Left lung (tissue), 10 donors: ENCODE results near the gene TLK1. TPM values are rescaled to one million over a fixed set of nuclear protein-coding genes. Genes with fewer than 3 reads are reported as not detected.
"Not testable (repeated sequence)": the region's sequence is repeated elsewhere in the genome, so short reads cannot be mapped to it uniquely, and the experiment has no call there.

Experiments used
- ATAC-seq: fragments of 200-7000 bp; cut with Tn5 transposase; one replicate; pipeline ENCODE4 v1.9.1; 2020; ENCODE audit warnings: moderate library complexity
- DNase-seq, 4 donors: peaks; one replicate each; pipeline ENCODE4 v3.0.0-alpha.2; 2013 to 2020
- H3K27ac ChIP-seq, 2 donors: fragments of 200-600 bp; sonication (generic) in 1 of 2; one replicate each; pipeline versions ENCODE4 v1.5.0 to v1.8.0; 2020 to 2021
- H3K27me3 ChIP-seq, 2 donors: fragments of 200-600 bp; sonication (generic) in 1 of 2; one replicate each; pipeline versions ENCODE4 v1.5.0 to v1.8.0; 2020 to 2021
- H3K36me3 ChIP-seq, 2 donors: fragments of 200-600 bp; sonication (generic) in 1 of 2; one replicate each; pipeline versions ENCODE4 v1.5.0 to v1.8.0; 2020 to 2021
- H3K4me1 ChIP-seq, 2 donors: fragments of 200-600 bp; one replicate each; pipeline ENCODE4 v1.8.0; 2021
- H3K4me3 ChIP-seq, 2 donors: fragments of 200-600 bp; sonication (generic) in 1 of 2; one replicate each; pipeline versions ENCODE4 v1.5.0 to v1.8.0; 2020 to 2021; ENCODE audit warnings: mild to moderate bottlenecking in 1 of 2
- H3K9me3 ChIP-seq, 2 donors: fragments of 200-600 bp; sonication (generic) in 1 of 2; one replicate each; pipeline versions ENCODE4 v1.5.0 to v1.8.0; 2020 to 2021
- intact Hi-C, 2 donors: fragments of 100-400 bp; cut with DNase I; formaldehyde crosslinking; loops; one replicate each; pipeline versions ENCODE4 v1.11.2 to v1.14.2; 2022
- polyA plus RNA-seq, 6 donors: library from polyadenylated mRNA; unstranded; fragments of 120-200 nt; gene quantifications; one replicate each; pipeline ENCODE4 v1.2.1, GENCODE V29; 2013; ENCODE audit not compliant: insufficient read length in 6 of 6
- total RNA-seq, 2 donors: library from RNA; stranded (reverse); fragmentation: NEBNext Ultra II Directional; extraction: Animal tissue kit (Norgen Biotek cat#: 25700); gene quantifications; one replicate each; pipeline ENCODE4 v1.2.1, GENCODE V29; 2021
- TF ChIP-seq, protein P1 (sequence below), 2 donors: fragments of 200-600 bp; sonication (generic) in 1 of 2; IDR thresholded peaks; one replicate each; pipeline versions ENCODE4 v1.5.0 to v1.8.0; 2021; ENCODE audit warnings: antibody characterized with exemption in 2 of 2
- donor health status: DM: no; HTN: yes; CAD: no.
- donor health status: DM: no; HTN: no; CAD: no.

TLK1 gene
- total and polyA plus RNA-seq, 8 donors = 35.3 to 49.8 (median 40.4) TPM

DNA sequence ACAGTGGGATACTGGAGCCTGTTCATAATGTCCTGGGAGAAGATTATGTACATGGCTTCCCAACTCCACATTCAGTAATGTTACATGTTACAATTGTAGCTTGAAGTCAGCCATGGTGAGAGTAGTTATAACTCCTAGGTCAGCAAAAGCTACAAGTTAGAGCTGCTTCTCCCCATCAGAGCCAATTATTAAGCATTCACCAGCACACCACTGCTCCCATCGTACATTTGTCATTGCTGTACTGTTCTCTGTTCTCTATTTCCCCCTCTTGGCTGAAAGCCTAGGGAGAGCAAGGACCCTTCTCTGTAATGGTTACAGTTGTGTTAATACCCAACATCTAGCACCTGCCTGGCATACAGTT lies 5.3 kb upstream of the TLK1 start:
- intact Hi-C loops = no loop called here
- H3K27me3 ChIP-seq = no peaks in the 10 kb centered on the region

DNA sequence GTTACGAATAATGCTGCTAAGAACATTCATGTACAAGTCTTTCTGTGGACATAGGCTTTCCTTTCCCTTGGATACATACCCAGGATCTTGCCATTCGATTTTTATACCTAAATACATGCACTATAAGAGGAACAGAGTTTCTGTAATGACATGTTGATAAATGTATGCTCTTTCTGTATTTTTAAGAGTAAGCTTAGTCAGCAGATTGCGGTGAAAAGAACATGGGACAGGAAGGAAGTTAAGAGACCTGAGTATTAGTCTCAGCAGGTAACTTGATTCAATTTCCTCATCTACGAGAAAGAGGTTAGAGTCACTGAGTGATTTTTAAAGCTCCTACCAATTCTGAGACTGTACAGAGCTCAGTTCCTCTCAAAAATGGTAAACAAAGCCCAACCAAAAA lies 2.6 kb upstream of the TLK1 start:
- ATAC-seq (no peak), DNase-seq (no peak)
- Histone ChIP-seq H3K27ac (no peak overlapping the region), H3K4me1 (peaks cover 10 to 19% of the 10 kb centered on the region in 2 donors), H3K36me3 (no peaks in the 10 kb centered on the region), H3K27me3 (no peaks in the 10 kb centered on the region), H3K4me3 (no peak overlapping the region), H3K9me3 (no peaks in the 10 kb centered on the region)
- TF ChIP-seq, protein P1, sequence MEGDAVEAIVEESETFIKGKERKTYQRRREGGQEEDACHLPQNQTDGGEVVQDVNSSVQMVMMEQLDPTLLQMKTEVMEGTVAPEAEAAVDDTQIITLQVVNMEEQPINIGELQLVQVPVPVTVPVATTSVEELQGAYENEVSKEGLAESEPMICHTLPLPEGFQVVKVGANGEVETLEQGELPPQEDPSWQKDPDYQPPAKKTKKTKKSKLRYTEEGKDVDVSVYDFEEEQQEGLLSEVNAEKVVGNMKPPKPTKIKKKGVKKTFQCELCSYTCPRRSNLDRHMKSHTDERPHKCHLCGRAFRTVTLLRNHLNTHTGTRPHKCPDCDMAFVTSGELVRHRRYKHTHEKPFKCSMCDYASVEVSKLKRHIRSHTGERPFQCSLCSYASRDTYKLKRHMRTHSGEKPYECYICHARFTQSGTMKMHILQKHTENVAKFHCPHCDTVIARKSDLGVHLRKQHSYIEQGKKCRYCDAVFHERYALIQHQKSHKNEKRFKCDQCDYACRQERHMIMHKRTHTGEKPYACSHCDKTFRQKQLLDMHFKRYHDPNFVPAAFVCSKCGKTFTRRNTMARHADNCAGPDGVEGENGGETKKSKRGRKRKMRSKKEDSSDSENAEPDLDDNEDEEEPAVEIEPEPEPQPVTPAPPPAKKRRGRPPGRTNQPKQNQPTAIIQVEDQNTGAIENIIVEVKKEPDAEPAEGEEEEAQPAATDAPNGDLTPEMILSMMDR (IDR thresholded peaks at IDR 0.05) = no peak
- intact Hi-C loops = no loop called here

More for the DNA sequence above, 5.3 kb upstream of the TLK1 start:
- DNase-seq (no peak), ATAC-seq (no peak)
- H3K9me3 ChIP-seq = no peaks in the 10 kb centered on the region
- H3K27ac ChIP-seq = no peak overlapping the region
- H3K36me3 ChIP-seq = no peaks in the 10 kb centered on the region
- no peak overlapping the region for H3K4me3 ChIP-seq
- TF ChIP-seq, protein P1 (IDR thresholded peaks at IDR 0.05) = no peak
- peaks cover 3 to 8% of the 10 kb centered on the region in 2 donors for H3K4me1 ChIP-seq

DNA sequence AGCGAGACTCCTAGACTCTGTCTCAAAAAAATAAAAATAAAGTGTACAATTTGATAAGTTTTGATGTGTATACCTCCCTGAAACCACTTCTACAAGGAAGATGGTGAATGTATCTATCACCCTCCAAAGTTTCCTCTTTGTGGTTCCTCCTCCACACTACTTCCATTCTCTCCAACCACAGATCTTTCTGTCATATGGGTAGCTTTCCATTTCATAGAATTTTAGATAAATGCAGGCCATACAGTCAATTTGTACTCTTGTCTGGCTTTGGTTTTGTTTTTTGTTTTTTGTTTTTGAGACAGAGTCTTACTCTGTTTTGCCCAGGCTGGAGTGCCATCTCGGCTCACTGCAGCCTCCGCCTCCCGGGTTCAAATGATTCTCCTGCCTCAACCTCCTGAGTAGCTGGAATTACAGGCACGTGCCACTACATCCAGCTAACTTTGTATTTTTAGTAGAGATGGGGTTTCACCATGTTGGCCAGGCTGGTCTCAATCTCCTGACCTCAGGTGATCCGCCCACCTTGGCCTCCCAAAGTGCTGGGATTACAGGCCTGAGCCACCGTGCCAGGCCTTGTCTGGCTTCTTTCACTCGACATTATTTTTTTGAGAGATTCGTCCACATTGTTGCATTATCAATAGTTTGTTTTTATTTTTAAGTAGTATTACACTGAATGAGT lies 2.0 kb upstream of the TLK1 start:
- intact Hi-C loops, H3K27me3 ChIP-seq: not testable (repeated sequence)

DNA sequence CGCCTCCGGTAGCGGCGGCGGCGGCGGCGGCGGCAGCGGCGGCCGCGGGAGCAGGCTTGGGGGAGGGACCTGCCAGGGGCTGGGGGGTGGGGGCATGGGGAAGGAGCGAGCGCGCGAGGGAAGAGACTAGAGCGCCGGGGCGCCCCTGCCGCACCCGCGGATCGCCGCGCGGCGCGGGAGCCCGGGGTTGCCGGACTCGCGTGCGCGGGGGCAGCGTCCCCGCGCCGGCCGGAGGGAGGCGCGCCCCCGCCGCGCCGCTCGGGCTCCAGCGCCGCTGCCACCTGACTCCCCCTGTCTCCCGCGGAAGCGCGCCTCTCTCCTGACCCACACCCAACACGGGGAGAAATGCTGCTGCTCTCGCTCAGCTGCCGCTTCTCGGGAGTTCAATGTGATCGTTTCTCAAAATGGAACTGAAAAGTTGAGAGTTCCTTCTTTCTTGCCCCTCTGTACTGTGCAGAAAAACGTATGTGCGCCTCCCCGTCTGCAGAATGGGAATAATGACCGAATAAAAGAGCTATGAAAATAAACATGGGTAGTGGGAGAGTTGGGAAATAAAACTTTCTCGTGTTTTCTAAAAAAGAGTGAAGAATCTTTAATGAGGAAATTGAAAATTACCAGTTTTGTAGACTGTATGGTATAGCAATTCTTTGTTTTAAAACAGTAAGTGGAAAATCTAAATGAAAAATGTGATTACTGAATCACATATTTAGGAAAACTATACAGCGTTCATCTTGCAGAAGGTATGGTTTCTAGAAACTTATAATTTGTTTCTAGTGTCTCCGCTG lies 455 bp upstream of the TLK1 start:
- no peaks in the 10 kb centered on the region for H3K36me3 ChIP-seq
- TF ChIP-seq, protein P1 (IDR thresholded peaks at IDR 0.05) = no peak
- H3K9me3 ChIP-seq = no peaks in the 10 kb centered on the region
- ATAC-seq (peak; percentile 76), DNase-seq (peak; percentile 58 to 93 (median 77))
- H3K4me3 ChIP-seq = peak overlapping the region; percentile 68 to 75
- peaks cover 11 to 22% of the 10 kb centered on the region in 2 donors for H3K4me1 ChIP-seq
- intact Hi-C loops = no loop called here
- no peaks in the 10 kb centered on the region for H3K27me3 ChIP-seq
- peak overlapping the region; percentile 92 to 96 for H3K27ac ChIP-seq

More for the DNA sequence above, 2.0 kb upstream of the TLK1 start:
- not testable (repeated sequence) for ATAC-seq, DNase-seq, H3K4me3 ChIP-seq, H3K36me3 ChIP-seq, H3K27ac ChIP-seq, H3K9me3 ChIP-seq
- H3K4me1 ChIP-seq = peaks cover 11 to 22% of the 10 kb centered on the region in 2 donors

DNA sequence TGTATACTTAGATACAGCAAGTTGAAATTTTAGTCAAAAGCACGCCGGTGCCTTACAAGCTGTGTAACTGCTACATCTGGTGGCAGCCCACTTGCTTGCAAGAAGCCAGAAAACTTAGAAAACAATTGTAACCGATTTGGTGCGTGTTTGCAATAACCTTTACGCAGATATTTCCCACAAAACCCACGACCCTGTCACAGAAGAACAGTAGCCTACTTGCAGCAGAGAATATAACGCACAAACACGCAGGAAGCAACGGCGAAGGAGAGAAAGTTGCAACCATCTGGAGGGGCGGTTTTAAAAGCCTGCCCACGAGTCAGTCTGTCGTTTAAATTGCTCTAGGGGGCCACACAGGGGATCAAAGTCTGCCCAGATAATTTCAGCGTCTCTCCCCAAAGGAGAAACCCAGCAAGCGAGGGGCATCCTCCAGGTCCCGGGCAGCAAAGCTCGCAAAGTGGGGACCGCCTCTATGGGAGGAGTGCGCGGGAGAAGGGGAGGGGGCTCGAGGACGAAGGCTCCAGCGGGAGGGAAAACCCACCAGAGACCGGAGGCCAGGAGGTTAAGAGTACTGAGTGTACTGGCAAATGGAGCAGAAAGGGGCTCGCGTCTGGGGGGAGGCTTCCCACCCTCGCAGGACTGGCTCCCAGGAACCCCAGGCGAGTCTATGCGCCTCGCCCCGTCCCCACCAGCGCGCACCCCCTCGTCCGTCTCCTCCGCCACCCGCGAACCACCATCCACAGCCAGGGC lies 1.1 kb downstream of the TLK1 start:
- peak overlapping the region; percentile 92 to 96 for H3K27ac ChIP-seq
- TF ChIP-seq, protein P1 (IDR thresholded peaks at IDR 0.05) = peak in 1 of 2 donors; percentile 39
- intact Hi-C loops = loop anchor here in 1 of 2 donors (10.0 kb wide), 1 partner anchor 185 kb away; no protein-coding TSS in a partner anchor

More for the DNA sequence above, 1.1 kb downstream of the TLK1 start:
- peak; percentile 55 for ATAC-seq
- no peaks in the 10 kb centered on the region for H3K9me3 ChIP-seq
- DNase-seq = peak; percentile 50 to 81 (median 62)
- H3K27me3 ChIP-seq = no peaks in the 10 kb centered on the region
- peak overlapping the region; percentile 68 to 75 for H3K4me3 ChIP-seq
- peaks cover 11 to 25% of the 10 kb centered on the region in 2 donors for H3K4me1 ChIP-seq
- no peaks in the 10 kb centered on the region for H3K36me3 ChIP-seq
